HG02610 (cell line): ENCODE measurements around the gene COL13A1.

ENCODE experiments used
- ATAC-seq: cut with Tn5 transposase; IDR thresholded peaks from one replicate; pipeline ENCODE4 v1.9.1; 2021; ENCODE audit warnings: mild to moderate bottlenecking, moderate library complexity; ENCODE audit not compliant: unreplicated experiment

COL13A1 gene

GRCh38 chr10:69883310-69884023 is 81.8 kb downstream of the COL13A1 start:
- no peak for ATAC-seq

- ATAC-seq = no peak
These were observed 82.3 kb downstream of the COL13A1 start for GRCh38 chr10:69884024-69884367.

- no peak for ATAC-seq
These were observed 83.0 kb downstream of the COL13A1 start for GRCh38 chr10:69884686-69885085.

DNA sequence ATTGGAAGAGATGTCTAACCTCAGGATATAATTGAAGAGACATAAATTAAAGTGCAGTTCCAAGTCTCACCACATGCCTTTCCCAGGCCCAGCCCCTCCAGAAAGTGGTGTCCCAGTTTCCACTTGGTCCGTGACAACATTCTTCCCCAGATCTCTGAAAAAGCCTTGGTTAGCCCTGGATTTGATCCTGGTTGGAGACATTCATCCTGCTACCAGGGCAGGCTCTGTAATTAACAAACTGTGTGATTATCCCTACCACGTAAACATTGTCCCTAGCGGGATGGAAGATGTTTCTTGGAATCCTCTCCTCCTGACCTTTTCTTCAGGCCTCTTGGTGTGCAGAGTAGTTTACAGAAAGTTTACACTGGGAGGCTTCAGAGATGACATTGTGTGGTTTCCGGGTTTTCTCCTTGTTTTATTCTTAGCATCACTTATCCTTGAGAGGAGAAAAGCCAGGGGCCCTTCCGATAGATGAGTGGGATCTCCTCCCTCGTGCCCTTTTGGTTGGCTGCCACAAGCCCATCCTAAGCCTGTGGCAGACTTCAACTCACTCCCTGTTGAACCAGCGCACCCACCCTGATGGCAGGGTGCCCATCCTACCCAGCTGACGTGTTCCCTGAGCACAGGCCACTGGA is 83.8 kb downstream of the COL13A1 start:
- no peak for ATAC-seq

- no peak for ATAC-seq
These were observed 87.3 kb downstream of the COL13A1 start for GRCh38 chr10:69888882-69889584.

DNA sequence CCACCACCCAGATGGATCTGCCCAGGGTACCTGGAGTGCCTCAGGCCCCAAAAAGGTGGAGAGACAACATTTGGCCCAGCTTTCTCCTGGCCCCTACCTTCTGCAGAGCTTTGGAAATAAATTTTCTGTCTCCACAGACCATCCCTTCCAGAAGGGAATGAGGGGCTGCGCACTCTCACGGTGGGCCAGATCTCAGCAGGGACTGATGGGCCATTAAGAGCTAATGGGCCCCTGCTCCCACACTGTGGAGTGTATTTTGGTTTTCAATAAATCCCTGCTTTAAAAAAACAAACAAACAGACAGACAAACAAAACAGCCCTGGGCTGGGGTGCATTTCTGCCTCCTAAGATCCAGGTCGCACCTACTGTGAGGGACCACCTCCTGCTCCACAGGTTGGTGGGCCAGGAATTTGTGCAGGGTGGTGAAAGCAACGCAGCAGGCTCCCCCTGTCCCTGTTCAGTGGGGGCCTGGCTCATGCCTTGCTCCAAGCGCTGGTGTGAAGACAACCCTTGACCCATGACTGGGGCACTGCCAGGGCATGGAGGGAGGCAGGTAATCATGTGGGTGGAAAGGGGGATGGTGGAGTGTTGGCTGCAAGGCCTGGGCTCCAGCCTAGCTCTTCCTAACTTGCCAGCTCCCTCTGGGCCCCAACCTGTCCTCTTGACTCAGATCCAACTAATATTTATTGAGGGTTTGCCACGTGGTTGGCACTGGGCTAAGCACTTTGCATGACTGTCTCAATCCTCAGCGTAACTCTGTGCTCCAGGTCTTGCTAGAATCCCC is 88.5 kb downstream of the COL13A1 start:
- no peak for ATAC-seq

GRCh38 chr10:69891057-69891617 is 89.4 kb downstream of the COL13A1 start:
- ATAC-seq = no peak

GRCh38 chr10:69892406-69892805 is 90.7 kb downstream of the COL13A1 start:
- ATAC-seq = no peak

GRCh38 chr10:69892816-69893215 is 91.1 kb downstream of the COL13A1 start:
- no peak for ATAC-seq

DNA sequence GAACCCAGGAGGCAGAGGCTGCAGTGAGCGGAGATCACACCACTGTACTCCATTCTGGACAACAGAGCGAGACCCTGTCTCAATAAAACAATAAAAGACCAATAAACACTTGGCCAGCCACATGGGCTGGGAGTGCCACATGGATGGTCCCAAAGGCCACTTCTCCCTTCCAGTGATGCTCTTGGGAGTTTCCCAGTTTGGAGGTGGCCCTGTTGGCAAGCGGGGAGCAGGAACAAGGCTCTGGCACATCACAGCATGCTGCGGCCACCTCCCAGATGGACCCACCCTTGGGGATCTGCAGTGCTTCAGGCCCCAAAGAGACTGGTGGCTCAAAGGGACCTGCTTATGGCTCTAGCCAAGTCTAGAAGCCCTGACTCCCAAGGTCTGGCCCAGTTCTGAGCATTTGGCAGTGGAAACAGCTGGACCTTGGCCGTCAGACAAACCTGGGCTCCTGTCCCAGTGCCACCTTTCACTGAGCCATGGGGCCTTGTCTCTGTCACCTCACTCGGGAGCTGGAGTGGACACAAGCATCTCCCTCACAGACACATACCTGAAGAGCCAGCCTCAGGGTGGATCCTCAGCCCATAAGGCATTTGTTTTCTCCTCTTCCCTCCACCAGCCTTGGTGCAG is 91.7 kb downstream of the COL13A1 start:
- ATAC-seq = no peak

GRCh38 chr10:69894156-69894555 is 92.5 kb downstream of the COL13A1 start:
- ATAC-seq = no peak

DNA sequence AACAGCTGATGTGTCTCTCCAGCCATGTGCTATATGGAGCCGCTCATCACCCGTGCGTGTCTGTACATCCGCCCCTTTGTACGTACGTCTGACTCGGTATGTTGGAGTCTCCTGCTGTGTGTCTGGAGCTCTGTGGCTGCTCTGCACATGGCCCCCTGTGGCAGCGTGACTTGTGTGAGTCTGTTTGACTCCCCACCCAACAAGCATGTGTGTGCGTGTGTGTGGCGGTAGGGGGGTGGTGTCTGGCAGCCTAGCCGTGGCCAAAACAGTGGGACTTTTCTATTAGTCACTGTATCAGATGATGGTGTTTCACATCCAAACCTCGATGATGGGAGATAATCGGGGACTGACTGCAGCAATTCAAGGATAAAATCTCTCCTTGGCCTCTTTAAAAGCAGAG is 94.1 kb downstream of the COL13A1 start:
- ATAC-seq = no peak

DNA sequence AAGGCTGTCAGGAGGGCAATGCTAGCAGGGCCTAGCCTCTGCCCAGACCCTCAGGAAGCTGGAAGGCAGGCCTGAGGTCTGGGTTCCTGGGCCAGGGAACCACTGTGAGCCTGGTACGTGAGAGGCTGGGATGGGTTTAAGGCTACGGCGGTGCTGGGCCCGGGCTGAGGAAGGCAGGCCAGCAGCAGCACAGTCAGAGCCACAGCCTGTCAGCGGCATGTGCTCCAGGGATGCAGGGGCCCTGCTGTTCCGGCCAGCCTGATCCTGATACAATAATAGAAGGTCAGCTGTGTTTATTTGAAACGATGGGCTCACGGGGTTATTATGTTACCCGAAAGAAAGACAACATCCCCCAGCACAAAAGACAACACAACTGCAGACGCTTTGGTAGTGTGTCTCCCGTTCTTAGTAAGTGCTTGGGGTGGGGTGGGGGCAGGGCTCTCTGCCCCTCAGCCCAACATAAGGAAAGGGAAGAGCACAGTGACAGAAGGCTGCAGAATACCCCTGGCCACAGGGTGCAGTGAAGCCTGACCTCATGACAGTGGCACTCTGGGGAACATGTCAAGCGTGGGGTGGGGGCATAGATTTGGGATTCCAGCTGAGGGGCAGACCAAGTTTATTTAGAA is 95.0 kb downstream of the COL13A1 start:
- ATAC-seq = no peak

- no peak for ATAC-seq
These were observed 95.7 kb downstream of the COL13A1 start for GRCh38 chr10:69897432-69897831.

DNA sequence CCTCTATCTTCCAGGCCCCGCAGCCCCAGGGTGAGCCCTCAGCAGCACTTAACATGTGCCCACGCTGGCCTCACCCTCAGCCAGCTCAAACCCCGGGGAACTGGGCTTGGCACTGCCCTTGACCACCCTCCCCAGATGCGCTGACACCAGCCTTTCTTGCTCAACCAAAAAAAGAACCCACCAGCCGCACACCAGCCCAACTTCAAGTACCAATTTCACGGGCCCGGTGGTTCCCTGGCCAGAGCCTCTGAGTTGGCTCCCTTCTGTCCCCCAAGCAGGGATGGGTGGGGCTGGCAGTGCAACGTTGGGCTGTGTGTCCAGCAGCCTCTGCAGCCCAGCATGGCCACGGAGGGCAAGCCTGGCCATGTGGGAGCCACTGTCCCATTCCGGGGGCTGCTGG is 96.3 kb downstream of the COL13A1 start:
- no peak for ATAC-seq

DNA sequence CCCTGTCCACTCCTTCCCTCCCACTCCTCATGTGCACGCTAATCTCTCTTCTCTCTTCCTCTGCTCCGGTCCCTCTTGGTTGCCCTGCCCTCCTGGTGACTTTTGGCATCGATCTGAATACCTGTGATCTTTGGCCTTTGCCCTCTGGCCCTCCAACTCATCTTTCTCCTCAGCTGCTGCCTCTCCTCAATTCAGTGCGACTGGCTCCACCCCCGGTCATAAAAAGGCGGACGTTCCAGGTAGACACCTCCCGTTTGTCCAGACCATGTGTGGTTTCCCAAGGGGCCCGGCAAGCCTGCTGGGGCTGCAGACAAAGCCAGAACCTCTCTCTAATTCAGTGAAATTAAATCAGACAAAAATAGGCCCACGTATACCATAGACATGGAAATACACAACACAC is 96.8 kb downstream of the COL13A1 start:
- no peak for ATAC-seq

- no peak for ATAC-seq
These were observed 97.2 kb downstream of the COL13A1 start for GRCh38 chr10:69898941-69899340.

GRCh38 chr10:69899727-69900595 is 98.3 kb downstream of the COL13A1 start:
- ATAC-seq = no peak

DNA sequence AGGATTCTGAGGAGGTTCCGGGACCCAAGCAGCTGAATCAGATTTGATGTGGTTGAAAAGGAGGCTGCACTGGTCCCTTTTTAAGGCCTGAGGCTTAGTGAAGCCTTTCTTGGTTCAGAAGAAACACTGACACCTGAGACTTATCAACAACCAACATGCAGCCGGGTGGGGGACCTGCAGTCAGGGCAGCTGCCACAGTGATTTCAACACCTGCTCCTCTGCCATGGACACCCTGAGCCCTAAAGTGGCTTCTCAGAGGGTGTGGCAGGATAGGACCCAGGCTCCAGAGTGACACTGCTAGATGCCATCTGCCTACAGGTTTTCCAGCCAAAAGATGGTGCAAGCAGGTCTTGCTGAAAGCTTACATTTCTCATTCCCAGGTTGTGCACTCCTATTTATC is 99.3 kb downstream of the COL13A1 start:
- no peak for ATAC-seq
